HL-60 (cell line): ENCODE measurements around the gene PRDM16.

Experiments used
- DNase-seq, 2 experiments: peaks; one replicate each; pipeline ENCODE4 v3.0.0-alpha.2; 2010 to 2020; ENCODE audit warnings: low read depth in 1 of 2, low spot score in 1 of 2
- H3K27ac ChIP-seq: fragments of 250-450 bp; sonication (Bioruptor Pico); replicated peaks from 2 replicates; pipeline ENCODE4 v1.5.1; 2020; ENCODE audit warnings: mild to moderate bottlenecking, moderate library complexity
- H3K27me3 ChIP-seq: fragments of 250-450 bp; sonication (Bioruptor Pico); 2 replicates; pipeline ENCODE4 v1.5.1; 2021; ENCODE audit warnings: mild to moderate bottlenecking, moderate library complexity; ENCODE audit not compliant: insufficient read depth, poor library complexity, severe bottlenecking
- H3K4me3 ChIP-seq: replicated peaks from 2 replicates; pipeline ENCODE4 v1.5.1; 2011; ENCODE audit warnings: mild to moderate bottlenecking, control low read depth, low read length; ENCODE audit not compliant: insufficient read depth
- GABPA ChIP-seq: IDR thresholded peaks from 2 replicates; pipeline ENCODE4 v1.6.1; 2012; ENCODE audit warnings: low read depth
- POLR2AphosphoS5 ChIP-seq: IDR thresholded peaks from 2 replicates; pipeline ENCODE4 v1.6.1; 2012; ENCODE audit warnings: low read depth
- SPI1 ChIP-seq: IDR thresholded peaks from 2 replicates; pipeline ENCODE4 v1.6.1; 2012; ENCODE audit warnings: low read depth, mild to moderate bottlenecking, borderline replicate concordance
- TF ChIP-seq, protein P1 (sequence below): IDR thresholded peaks from one replicate; pipeline ENCODE4 v1.5.1; 2011; ENCODE audit warnings: low read length, control low read depth, inconsistent platforms; ENCODE audit not compliant: insufficient read depth
- TF ChIP-seq, protein P2 (sequence below): IDR thresholded peaks from 2 replicates; pipeline ENCODE4 v1.6.1; 2012; ENCODE audit warnings: low read depth; ENCODE audit not compliant: insufficient replicate concordance

Gene PRDM16

DNA sequence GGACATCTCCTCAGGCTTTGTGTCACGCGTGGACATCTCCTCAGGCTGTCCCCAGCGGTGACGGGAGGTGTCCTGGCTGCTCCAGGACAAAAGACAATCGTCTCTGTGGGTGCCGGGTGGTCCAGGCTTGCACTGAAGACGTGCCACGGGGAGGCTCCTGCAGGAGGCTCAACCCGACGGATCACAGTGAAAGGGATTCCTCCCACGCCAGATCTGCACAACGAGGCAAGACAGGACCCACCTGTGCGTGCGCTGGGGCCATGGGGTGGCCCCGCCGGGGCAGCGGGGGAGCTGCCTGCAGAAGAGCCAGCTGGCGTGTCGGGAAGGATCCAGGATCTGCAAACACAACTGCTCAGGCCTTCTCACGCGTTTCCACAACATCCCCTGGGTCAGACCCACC, 366.7 kb downstream of the PRDM16 start:
- Histone ChIP-seq H3K27ac (no peak overlapping the region), H3K4me3 (no peak overlapping the region), H3K27me3 (peaks cover 2% of the 10 kb centered on the region)
- TF ChIP-seq, protein P1, sequence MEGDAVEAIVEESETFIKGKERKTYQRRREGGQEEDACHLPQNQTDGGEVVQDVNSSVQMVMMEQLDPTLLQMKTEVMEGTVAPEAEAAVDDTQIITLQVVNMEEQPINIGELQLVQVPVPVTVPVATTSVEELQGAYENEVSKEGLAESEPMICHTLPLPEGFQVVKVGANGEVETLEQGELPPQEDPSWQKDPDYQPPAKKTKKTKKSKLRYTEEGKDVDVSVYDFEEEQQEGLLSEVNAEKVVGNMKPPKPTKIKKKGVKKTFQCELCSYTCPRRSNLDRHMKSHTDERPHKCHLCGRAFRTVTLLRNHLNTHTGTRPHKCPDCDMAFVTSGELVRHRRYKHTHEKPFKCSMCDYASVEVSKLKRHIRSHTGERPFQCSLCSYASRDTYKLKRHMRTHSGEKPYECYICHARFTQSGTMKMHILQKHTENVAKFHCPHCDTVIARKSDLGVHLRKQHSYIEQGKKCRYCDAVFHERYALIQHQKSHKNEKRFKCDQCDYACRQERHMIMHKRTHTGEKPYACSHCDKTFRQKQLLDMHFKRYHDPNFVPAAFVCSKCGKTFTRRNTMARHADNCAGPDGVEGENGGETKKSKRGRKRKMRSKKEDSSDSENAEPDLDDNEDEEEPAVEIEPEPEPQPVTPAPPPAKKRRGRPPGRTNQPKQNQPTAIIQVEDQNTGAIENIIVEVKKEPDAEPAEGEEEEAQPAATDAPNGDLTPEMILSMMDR: no peak
- no peak for TF ChIP-seq GABPA
- no peak for TF ChIP-seq POLR2AphosphoS5
- TF ChIP-seq SPI1: no peak
- TF ChIP-seq, protein P2, sequence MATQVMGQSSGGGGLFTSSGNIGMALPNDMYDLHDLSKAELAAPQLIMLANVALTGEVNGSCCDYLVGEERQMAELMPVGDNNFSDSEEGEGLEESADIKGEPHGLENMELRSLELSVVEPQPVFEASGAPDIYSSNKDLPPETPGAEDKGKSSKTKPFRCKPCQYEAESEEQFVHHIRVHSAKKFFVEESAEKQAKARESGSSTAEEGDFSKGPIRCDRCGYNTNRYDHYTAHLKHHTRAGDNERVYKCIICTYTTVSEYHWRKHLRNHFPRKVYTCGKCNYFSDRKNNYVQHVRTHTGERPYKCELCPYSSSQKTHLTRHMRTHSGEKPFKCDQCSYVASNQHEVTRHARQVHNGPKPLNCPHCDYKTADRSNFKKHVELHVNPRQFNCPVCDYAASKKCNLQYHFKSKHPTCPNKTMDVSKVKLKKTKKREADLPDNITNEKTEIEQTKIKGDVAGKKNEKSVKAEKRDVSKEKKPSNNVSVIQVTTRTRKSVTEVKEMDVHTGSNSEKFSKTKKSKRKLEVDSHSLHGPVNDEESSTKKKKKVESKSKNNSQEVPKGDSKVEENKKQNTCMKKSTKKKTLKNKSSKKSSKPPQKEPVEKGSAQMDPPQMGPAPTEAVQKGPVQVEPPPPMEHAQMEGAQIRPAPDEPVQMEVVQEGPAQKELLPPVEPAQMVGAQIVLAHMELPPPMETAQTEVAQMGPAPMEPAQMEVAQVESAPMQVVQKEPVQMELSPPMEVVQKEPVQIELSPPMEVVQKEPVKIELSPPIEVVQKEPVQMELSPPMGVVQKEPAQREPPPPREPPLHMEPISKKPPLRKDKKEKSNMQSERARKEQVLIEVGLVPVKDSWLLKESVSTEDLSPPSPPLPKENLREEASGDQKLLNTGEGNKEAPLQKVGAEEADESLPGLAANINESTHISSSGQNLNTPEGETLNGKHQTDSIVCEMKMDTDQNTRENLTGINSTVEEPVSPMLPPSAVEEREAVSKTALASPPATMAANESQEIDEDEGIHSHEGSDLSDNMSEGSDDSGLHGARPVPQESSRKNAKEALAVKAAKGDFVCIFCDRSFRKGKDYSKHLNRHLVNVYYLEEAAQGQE: no peak
- DNase-seq: no peak

DNA sequence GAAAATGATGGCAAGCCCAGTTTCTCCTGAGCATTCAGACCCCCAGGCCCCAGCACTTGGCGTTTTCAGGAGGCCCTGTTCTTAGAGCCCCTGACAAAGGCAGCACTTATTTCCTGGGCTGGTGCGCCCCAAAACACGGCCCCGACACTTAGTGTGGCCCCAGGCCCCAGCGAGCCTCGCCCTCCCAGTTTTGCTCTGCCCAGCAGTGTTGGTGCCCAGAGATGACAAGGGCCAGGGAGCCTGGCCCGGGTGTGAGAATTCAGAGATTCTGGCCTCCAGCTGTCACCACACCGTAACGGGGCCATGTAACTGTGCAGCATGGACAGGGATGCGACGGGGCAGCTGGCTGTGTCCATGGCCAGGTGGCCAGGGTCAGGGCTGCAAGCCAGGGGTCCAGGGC, 367.4 kb downstream of the PRDM16 start:
- TF ChIP-seq, protein P2: no peak
- TF ChIP-seq SPI1 (no peak), GABPA (no peak), POLR2AphosphoS5 (no peak)
- TF ChIP-seq, protein P1: no peak
- Histone ChIP-seq H3K27ac (no peak overlapping the region), H3K27me3 (peaks cover 2% of the 10 kb centered on the region), H3K4me3 (no peak overlapping the region)
- DNase-seq: no peak

DNA sequence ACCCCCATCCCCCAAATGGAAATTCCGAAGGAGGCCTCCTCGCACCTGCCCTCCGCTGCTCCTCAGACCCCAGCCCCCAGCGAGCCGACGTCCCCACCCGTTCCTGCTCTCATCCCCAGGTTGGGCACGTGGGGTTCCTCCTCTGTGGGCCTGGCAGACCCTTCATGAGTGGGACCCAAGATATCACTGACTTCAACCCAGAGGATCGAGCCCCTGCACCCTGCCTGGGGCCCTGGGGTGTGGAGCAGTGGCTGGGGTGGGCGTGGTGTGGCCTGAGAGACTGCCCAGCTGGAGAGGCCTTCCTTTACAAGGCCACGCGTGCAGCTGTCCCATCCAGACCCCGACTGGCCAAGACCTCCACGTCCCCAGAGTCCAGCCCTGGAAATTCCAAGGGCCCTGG, 367.9 kb downstream of the PRDM16 start:
- TF ChIP-seq POLR2AphosphoS5 (no peak), GABPA (no peak), SPI1 (no peak)
- TF ChIP-seq, protein P1: no peak
- TF ChIP-seq, protein P2: no peak
- no peak for DNase-seq
- no peak overlapping the region for H3K4me3 ChIP-seq
- H3K27me3 ChIP-seq: peaks cover 2% of the 10 kb centered on the region
- no peak overlapping the region for H3K27ac ChIP-seq
